MCF 10A (cell line): ENCODE results near the gene CLK2. TPM values are rescaled to one million over a fixed set of nuclear protein-coding genes. Genes with fewer than 3 reads are reported as not detected.
"Not testable (repeated sequence)": the region's sequence is repeated elsewhere in the genome, so short reads cannot be mapped to it uniquely, and the experiment has no call there.

Experiments used
- BruUV-seq: library from RNA; stranded (reverse); fragments of 400-500 nt; replicated peaks from 2 replicates; lab custom pipeline; 2021; lab: Mats Ljungman, UMichigan
- CTCF ChIA-PET: fragments of 300-600 bp; sonication (Branson Sonifier 250); formaldehyde crosslinking; extraction: SDS; loops from one replicate; lab custom pipeline; 2021; ENCODE audit warnings: antibody characterized with exemption, inconsistent platforms; lab: Yijun Ruan, JAX
- POLR2A ChIA-PET: fragments of 300-600, 350-650 bp; sonication (Branson Sonifier 250); formaldehyde crosslinking; extraction: SDS; loops from one replicate; lab custom pipeline; 2020; ENCODE audit warnings: antibody characterized with exemption, inconsistent platforms; lab: Yijun Ruan, JAX
- DNase-seq: peaks from one replicate; pipeline ENCODE4 v3.0.0-alpha.2; 2018; ENCODE audit not compliant: unreplicated experiment
- H3K27ac Mint-ChIP-seq: one replicate; pipeline ENCODE4 v1.8.0; 2022; ENCODE audit warnings: mild to moderate bottlenecking, low read depth, mixed read lengths; ENCODE audit not compliant: unreplicated experiment
- H3K27me3 Mint-ChIP-seq: one replicate; pipeline ENCODE4 v1.8.0; 2022; ENCODE audit warnings: mixed read lengths; ENCODE audit not compliant: insufficient read depth, unreplicated experiment
- H3K36me3 Mint-ChIP-seq: one replicate; pipeline ENCODE4 v1.8.0; 2022; ENCODE audit warnings: mild to moderate bottlenecking, moderate library complexity, mixed read lengths; ENCODE audit not compliant: insufficient read depth, unreplicated experiment
- H3K4me1 Mint-ChIP-seq: one replicate; pipeline ENCODE4 v1.8.0; 2022; ENCODE audit warnings: mixed read lengths; ENCODE audit not compliant: insufficient read depth, unreplicated experiment
- H3K4me3 Mint-ChIP-seq: one replicate; pipeline ENCODE4 v1.8.0; 2022; ENCODE audit warnings: mild to moderate bottlenecking, moderate library complexity, mixed read lengths; ENCODE audit not compliant: unreplicated experiment
- H3K9me3 Mint-ChIP-seq: one replicate; pipeline ENCODE4 v1.8.0; 2022; ENCODE audit warnings: mixed read lengths; ENCODE audit not compliant: unreplicated experiment
- intact Hi-C: fragments of 100-400 bp; cut with micrococcal nuclease; formaldehyde crosslinking; loops from 2 replicates; pipeline ENCODE4 v1.14.1; 2022
- total RNA-seq: library from RNA; stranded (reverse); gene quantifications from 2 replicates; pipeline ENCODE4 v1.2.3, GENCODE V29; 2022
- TF ChIP-seq, protein P1 (sequence below): fragments of 200-600 bp; IDR thresholded peaks from one replicate; pipeline ENCODE4 v1.8.0; 2022; ENCODE audit warnings: antibody characterized with exemption, mild to moderate bottlenecking; ENCODE audit not compliant: unreplicated experiment

CLK2 gene
- total RNA-seq, 1 experiment from 2014 or later: 78.6 TPM

DNA sequence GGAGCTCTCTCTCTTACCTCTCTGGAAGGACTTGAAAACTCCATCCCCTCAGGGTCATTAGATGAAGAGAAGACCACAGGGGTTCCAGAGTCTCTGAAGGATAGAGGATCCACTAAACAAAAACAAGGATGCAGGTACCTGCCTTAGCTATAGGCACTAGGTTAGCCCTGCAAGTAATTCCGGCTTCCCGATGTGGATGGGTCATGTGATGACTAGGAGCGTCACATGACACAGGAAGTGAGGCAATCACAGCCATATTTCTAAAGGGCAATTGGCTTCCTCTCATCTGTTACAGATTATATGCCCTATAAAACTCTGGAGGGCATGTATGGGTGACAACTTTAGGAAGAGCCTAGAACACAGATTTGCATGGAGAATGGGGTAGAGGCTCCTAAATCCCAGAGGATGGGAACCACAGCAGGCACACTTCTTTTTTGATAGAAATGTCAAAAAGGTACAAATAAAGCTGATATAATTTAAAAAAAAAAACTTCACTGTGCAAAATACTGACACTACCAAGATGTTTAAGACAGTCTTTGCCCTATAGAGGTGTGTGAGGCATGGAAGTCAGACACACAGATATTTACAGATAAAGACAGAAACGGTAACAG is 32.1 kb downstream of the CLK2 start:
- Mint-ChIP-seq H3K36me3 (peaks cover 34% of the 10 kb centered on the region), H3K4me1 (peaks cover 24% of the 10 kb centered on the region), H3K27me3 (no peaks in the 10 kb centered on the region), H3K4me3 (peak overlapping the region; percentile 84), H3K9me3 (no peaks in the 10 kb centered on the region), H3K27ac (peak overlapping the region; percentile 80)
- no TSS peak for BruUV-seq
- ChIA-PET POLR2A (interaction anchor here (0.6 to 3.2 kb wide), 21 partner anchors 10 to 1566 kb away, joined by 3 to 32 read pairs (median 3); partner anchors contain the start of genes CLK2, ENTREP3, GON4L and KRTCAP2), CTCF (interaction anchor here (0.6 to 5.7 kb wide), 11 partner anchors 8 to 740 kb away, joined by 3 to 86 read pairs (median 3); partner anchors contain the start of genes ENTREP3, KRTCAP2, MTX1 and THBS3)
- intact Hi-C loops: no loop called here
- TF ChIP-seq, protein P1, sequence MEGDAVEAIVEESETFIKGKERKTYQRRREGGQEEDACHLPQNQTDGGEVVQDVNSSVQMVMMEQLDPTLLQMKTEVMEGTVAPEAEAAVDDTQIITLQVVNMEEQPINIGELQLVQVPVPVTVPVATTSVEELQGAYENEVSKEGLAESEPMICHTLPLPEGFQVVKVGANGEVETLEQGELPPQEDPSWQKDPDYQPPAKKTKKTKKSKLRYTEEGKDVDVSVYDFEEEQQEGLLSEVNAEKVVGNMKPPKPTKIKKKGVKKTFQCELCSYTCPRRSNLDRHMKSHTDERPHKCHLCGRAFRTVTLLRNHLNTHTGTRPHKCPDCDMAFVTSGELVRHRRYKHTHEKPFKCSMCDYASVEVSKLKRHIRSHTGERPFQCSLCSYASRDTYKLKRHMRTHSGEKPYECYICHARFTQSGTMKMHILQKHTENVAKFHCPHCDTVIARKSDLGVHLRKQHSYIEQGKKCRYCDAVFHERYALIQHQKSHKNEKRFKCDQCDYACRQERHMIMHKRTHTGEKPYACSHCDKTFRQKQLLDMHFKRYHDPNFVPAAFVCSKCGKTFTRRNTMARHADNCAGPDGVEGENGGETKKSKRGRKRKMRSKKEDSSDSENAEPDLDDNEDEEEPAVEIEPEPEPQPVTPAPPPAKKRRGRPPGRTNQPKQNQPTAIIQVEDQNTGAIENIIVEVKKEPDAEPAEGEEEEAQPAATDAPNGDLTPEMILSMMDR: no peak
- peak; percentile 92 for DNase-seq

DNA sequence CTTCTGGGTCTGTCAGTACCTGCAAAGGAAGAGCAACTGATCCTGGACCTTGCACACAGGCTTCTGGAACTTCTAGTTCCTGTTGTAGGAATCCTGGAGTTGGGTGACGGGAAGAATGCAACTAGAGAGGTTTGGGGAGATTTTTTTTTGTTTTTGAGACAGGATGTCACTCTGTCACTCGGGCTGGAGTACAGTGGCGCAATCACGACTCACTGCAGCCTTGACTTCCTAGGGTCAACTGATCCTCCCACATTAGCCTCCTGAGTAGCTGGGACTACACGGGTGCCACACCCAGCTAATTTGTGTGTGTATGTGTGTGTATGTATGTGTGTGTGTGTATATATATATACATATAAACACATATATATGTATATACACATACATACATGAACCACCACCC is 36.9 kb downstream of the CLK2 start:
- Mint-ChIP-seq H3K27me3 (no peaks in the 10 kb centered on the region), H3K4me1 (peaks cover 11% of the 10 kb centered on the region), H3K9me3 (no peaks in the 10 kb centered on the region), H3K4me3 (no peak overlapping the region), H3K36me3 (peaks cover 35% of the 10 kb centered on the region), H3K27ac (no peak overlapping the region)
- ChIA-PET POLR2A (interaction anchor here (0.9 kb wide), 1 partner anchor 12 kb away, joined by 3 read pairs; no protein-coding TSS in a partner anchor), CTCF (interaction anchor here (0.6 to 1.9 kb wide), 5 partner anchors 14 to 87 kb away, joined by 3 to 9 read pairs (median 3); no protein-coding TSS in a partner anchor)
- DNase-seq: no peak
- TF ChIP-seq, protein P1: no peak
- intact Hi-C loops: no loop called here
- BruUV-seq: no TSS peak

DNA sequence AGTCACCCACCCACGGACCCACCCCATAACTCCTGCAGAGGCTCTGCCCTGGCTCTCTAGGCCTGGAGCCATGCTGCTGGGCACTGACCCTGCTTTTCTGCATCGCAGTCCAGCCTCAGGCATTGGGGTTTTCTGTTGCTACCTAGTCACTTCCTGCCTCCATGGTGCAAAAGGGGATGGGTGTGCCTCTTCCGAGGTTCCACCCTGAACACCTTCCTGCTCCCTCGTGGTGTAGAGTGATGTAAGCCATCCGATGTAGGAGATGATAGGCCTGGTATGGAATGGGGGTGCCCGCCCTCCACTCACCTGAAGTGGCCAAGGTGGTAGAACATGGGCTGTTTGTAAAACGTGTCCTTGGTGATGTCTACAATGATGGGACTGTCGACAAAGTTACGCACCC is 37.9 kb downstream of the CLK2 start:
- DNase-seq, H3K27me3 Mint-ChIP-seq, H3K9me3 Mint-ChIP-seq, H3K4me1 Mint-ChIP-seq, POLR2A ChIA-PET, H3K4me3 Mint-ChIP-seq, intact Hi-C loops, BruUV-seq, H3K27ac Mint-ChIP-seq: not testable (repeated sequence)
- CTCF ChIA-PET: interaction anchor here (0.6 to 1.9 kb wide), 3 partner anchors 15 to 88 kb away, joined by 3 to 9 read pairs (median 3); no protein-coding TSS in a partner anchor
- H3K36me3 Mint-ChIP-seq: peaks cover 35% of the 10 kb centered on the region

DNA sequence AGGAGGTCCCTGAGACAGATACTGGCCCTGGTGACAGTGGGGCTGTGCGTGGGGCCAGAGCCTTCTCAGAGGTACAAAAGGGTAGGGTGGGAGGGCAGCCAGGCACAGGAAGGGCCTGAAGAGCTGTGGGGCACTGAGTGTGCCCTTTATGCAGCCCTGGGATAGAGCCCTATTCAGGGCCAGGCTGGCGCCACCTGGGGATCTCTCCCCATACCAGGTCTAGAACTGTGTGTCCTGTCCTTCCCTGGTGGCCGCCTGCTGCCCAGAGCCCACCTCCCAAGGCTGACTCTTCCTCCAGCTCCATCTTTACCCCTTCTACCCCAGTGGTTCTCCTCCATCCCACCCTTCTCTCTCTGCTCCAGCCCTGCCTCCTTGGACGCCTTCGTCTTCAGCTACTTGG is 39.8 kb downstream of the CLK2 start:
- DNase-seq, POLR2A ChIA-PET, H3K9me3 Mint-ChIP-seq, H3K4me1 Mint-ChIP-seq, H3K27me3 Mint-ChIP-seq, H3K27ac Mint-ChIP-seq, H3K4me3 Mint-ChIP-seq, BruUV-seq, intact Hi-C loops: not testable (repeated sequence)
- CTCF ChIA-PET: interaction anchor here (0.7 kb wide), 1 partner anchor 8 kb away, joined by 3 read pairs; no protein-coding TSS in a partner anchor
- H3K36me3 Mint-ChIP-seq: peaks cover 29% of the 10 kb centered on the region

DNA sequence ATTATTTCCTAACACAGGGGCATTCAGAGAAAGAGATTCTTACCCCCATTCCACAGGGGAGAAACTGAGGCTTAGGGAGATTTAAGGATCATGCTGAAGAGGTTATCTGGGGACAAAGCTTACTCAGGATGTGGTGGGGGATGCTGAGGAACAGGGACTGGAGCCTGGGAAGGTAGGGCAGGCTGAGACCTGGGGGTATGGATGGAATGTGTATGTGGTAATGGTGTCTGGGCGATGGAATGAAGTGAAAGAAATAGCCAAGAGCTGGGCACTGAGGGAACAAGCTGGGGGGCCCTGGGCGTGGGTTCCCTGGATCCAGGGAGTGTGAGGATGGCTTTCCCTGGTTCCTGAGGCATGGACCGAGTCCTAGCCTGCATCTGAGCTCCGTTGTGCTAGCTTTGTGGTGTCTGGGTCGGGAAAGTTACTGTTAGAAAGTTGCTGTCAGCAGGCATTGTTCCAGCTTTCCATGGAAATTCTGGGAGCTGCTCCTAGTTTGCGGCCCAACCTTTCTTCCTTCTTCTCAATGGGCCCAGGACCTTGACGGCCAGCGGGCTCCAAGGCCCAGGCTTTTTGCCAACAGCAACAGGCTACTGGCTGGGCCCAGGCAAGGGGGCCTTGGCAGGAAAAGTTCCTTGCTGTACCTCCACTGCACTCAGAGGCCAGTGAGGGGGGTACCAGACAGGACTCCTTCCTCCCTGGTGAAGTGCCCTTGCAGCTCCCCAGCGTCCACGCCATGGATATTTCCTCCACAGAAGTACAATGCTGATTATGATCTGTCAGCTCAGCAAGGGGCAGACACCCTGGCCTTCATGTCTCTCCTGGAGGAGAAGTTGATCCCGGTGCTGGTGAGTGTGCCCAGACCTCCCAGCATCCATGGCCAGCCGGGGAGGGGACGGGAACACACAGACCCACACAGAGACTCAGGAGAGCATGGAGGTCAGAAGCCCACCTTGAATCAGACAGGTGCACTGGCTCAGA is 41.0 kb downstream of the CLK2 start:
- BruUV-seq, POLR2A ChIA-PET, DNase-seq, H3K27me3 Mint-ChIP-seq, H3K9me3 Mint-ChIP-seq, H3K27ac Mint-ChIP-seq, intact Hi-C loops, H3K4me3 Mint-ChIP-seq: not testable (repeated sequence)
- Mint-ChIP-seq H3K36me3 (peaks cover 17% of the 10 kb centered on the region), H3K4me1 (peaks cover 11% of the 10 kb centered on the region)
- CTCF ChIA-PET: interaction anchor here (0.7 to 2.4 kb wide), 2 partner anchors 9 to 18 kb away, joined by 3 to 15 read pairs; no protein-coding TSS in a partner anchor

DNA sequence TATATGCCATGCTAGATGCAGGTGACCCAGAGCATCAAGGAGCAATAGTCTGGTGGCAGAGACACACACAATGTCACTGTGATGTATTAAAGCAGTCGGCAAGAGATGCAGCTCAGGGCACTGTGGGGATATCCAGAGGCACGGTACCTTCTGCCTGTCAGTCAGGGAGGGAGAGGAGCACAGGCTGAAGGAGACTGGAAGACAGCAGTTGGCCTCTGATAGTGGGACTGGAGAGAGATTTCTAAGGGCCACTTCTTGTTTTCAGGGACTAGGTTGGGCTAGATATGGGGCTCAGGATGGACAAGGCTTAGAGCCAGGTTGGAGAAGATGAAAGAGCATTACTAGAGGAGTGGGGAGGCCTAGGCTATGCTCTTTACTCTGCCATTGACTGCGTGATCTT is 42.0 kb downstream of the CLK2 start:
- H3K4me1 Mint-ChIP-seq: peaks cover 18% of the 10 kb centered on the region
- POLR2A ChIA-PET: interaction anchor here (0.7 kb wide), 1 partner anchor 92 kb away, joined by 3 read pairs; no protein-coding TSS in a partner anchor
- H3K9me3 Mint-ChIP-seq, H3K27me3 Mint-ChIP-seq, BruUV-seq, intact Hi-C loops, H3K36me3 Mint-ChIP-seq, H3K4me3 Mint-ChIP-seq, DNase-seq, H3K27ac Mint-ChIP-seq: not testable (repeated sequence)
- CTCF ChIA-PET: interaction anchor here (1.2 to 2.4 kb wide), 2 partner anchors 14 to 19 kb away, joined by 3 to 15 read pairs; no protein-coding TSS in a partner anchor
